K562 (cell line): Measurements from ENCODE around the gene GP1BB. TPM values are rescaled to one million over a fixed set of nuclear protein-coding genes. Genes with fewer than 3 reads are reported as not detected.
A peak's percentile ranks its signal among the peaks of the same experiment; 100 is the strongest.

ENCODE experiments used
- CREB1 ChIP-seq, 2 experiments: sonication (generic) in 1 of 2; formaldehyde crosslinking in 1 of 2; IDR thresholded peaks; 2 replicates each; pipeline versions ENCODE4 v1.6.1 to v1.8.0; 2012 to 2022; ENCODE audit warnings: inconsistent platforms in 1 of 2, mild to moderate bottlenecking in 1 of 2, missing genetic modification reagents in 1 of 2, moderate library complexity in 1 of 2
- DDX20 ChIP-seq: fragments of 450-650 bp; IDR thresholded peaks from 2 replicates; pipeline ENCODE4 v1.6.1; 2016; ENCODE audit warnings: missing genetic modification characterization, low read depth, mild to moderate bottlenecking, missing compliant biosample characterization, moderate library complexity
- DPF2 ChIP-seq: fragments of 450-650 bp; IDR thresholded peaks from 2 replicates; pipeline ENCODE4 v1.6.1; 2016
- EP300 ChIP-seq: IDR thresholded peaks from 2 replicates; pipeline ENCODE4 v1.6.1; 2012; ENCODE audit warnings: low read length, improper control_type of control experiment
- ESRRB ChIP-seq: fragments of 250-450 bp; sonication (Bioruptor Pico); IDR thresholded peaks from 2 replicates; pipeline ENCODE4 v1.5.0; 2020; ENCODE audit warnings: mild to moderate bottlenecking, moderate library complexity, borderline replicate concordance
- MTA1 ChIP-seq: fragments of 450-650 bp; IDR thresholded peaks from 2 replicates; pipeline ENCODE4 v1.6.1; 2017; ENCODE audit warnings: borderline replicate concordance
- NEUROD1 ChIP-seq: fragments of 150-350 bp; IDR thresholded peaks from 2 replicates; pipeline ENCODE4 v1.6.1; 2014; ENCODE audit warnings: borderline replicate concordance, low read length, low read depth; ENCODE audit not compliant: partially characterized antibody
- RBM34 ChIP-seq: fragments of 200-400 bp; formaldehyde crosslinking; IDR thresholded peaks from 2 replicates; pipeline ENCODE4 v1.6.1; 2018; ENCODE audit warnings: low read length, borderline replicate concordance; ENCODE audit not compliant: insufficient read depth
- RFX5 ChIP-seq: IDR thresholded peaks from 2 replicates; pipeline ENCODE4 v1.6.1; 2011; ENCODE audit warnings: low read depth, mild to moderate bottlenecking, improper control_type of control experiment, low read length
- TAF15 ChIP-seq: fragments of 200-400 bp; formaldehyde crosslinking; IDR thresholded peaks from 2 replicates; pipeline ENCODE4 v1.6.1; 2017; ENCODE audit warnings: mild to moderate bottlenecking, low read depth, low read length, moderate library complexity
- polyA plus RNA-seq, 8 experiments: library from polyadenylated mRNA; depleted of rRNA in 4 of 8; stranded (reverse) in 5 of 8; unstranded in 3 of 8; fragments of >200 nt; fragmentation: Nextera tagmentation in 2 of 8; fragmentation: Illumina TruSeq in 1 of 8; extraction: Ambion mirVana in 2 of 8; extraction: Trizol in 1 of 8; gene quantifications; 2 replicates each; pipeline versions ENCODE4 v1.2.1 to v1.2.3, GENCODE V29; 2011 to 2014; ENCODE audit warnings: inconsistent platforms in 1 of 8, missing spikeins in 1 of 8
- total RNA-seq, 7 experiments: library from RNA; depleted of rRNA in 6 of 7; stranded (reverse); fragments of >200 nt in 6 of 7; fragmentation: Illumina TruSeq in 2 of 7; extraction: Trizol in 2 of 7; gene quantifications; 2 replicates each; pipeline versions ENCODE4 v1.2.1 to v1.2.3, GENCODE V29; 2011 to 2021; ENCODE audit warnings: low replicate concordance in 1 of 7
- TF ChIP-seq, protein P1 (sequence below), 2 experiments: fragments of 450-650 bp; formaldehyde crosslinking in 1 of 2; IDR thresholded peaks; 2 replicates each; pipeline versions ENCODE4 v1.4.0 to v1.6.1; 2014 to 2020; ENCODE audit warnings: mild to moderate bottlenecking in 2 of 2, borderline replicate concordance in 1 of 2, low read depth in 1 of 2
- TF ChIP-seq, protein P2 (sequence below), 2 experiments: fragments of 450-650 bp; IDR thresholded peaks; 2 replicates each; pipeline ENCODE4 v1.6.1; 2018; ENCODE audit warnings: mild to moderate bottlenecking in 2 of 2, low read depth in 1 of 2; ENCODE audit not compliant: partially characterized antibody in 2 of 2
- TF ChIP-seq, protein P3 (sequence below): fragments of 450-650 bp; IDR thresholded peaks from 2 replicates; pipeline ENCODE4 v1.6.1; 2017; ENCODE audit warnings: mild to moderate bottlenecking, moderate library complexity

The GP1BB gene
- total and polyA plus RNA-seq, 9 of the 15 experiments (the other 6 are each of a cell fraction or from before 2014, with no cell fraction given): 0.69 to 162 (median 2.8) TPM

DNA sequence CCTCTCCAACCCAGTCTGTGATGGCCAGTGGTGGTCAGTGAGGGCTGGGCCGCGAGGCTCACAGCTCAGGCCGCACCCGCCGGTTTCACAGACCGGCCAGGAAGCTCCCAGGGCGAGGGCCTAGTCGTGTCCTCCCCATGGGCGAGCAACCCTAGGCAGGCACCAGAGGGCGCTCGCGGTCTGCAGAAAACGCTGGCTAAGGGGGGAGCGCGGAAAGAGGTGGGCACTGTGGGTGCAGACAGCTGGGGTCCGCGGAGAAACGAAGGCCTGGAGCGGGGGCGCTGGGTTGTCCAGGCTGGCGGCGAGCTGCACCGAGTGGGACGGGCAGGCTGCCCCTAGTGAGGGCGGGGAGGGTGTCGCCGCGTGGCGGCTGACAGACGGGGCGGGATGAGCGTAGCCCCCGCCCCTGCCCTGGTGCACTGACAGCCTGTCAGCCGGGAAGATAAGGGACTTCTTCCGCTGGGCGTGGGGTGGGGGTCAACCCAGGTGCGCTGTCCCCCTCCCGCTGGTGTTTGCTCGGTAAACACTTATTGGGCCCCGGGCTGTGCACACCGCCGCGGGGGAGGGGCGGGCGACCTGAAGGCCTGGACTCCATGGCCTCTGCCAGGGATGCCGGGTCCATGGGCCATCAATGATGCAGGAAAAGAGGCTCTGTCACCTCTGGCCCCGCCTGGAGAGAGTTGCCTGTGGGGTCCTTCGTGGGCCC, 7.5 kb downstream of the GP1BB start (continued):
- TF ChIP-seq, protein P1, sequence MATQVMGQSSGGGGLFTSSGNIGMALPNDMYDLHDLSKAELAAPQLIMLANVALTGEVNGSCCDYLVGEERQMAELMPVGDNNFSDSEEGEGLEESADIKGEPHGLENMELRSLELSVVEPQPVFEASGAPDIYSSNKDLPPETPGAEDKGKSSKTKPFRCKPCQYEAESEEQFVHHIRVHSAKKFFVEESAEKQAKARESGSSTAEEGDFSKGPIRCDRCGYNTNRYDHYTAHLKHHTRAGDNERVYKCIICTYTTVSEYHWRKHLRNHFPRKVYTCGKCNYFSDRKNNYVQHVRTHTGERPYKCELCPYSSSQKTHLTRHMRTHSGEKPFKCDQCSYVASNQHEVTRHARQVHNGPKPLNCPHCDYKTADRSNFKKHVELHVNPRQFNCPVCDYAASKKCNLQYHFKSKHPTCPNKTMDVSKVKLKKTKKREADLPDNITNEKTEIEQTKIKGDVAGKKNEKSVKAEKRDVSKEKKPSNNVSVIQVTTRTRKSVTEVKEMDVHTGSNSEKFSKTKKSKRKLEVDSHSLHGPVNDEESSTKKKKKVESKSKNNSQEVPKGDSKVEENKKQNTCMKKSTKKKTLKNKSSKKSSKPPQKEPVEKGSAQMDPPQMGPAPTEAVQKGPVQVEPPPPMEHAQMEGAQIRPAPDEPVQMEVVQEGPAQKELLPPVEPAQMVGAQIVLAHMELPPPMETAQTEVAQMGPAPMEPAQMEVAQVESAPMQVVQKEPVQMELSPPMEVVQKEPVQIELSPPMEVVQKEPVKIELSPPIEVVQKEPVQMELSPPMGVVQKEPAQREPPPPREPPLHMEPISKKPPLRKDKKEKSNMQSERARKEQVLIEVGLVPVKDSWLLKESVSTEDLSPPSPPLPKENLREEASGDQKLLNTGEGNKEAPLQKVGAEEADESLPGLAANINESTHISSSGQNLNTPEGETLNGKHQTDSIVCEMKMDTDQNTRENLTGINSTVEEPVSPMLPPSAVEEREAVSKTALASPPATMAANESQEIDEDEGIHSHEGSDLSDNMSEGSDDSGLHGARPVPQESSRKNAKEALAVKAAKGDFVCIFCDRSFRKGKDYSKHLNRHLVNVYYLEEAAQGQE (IDR thresholded peaks at IDR 0.05; ENCODE audit: borderline replicate concordance): no peak
- TF ChIP-seq, protein P1 (CRISPR knock-in tag; IDR thresholded peaks at IDR 0.05; ENCODE audit: low read depth): peak; percentile 88; the same call in 1 of the 2 replicates
- TF ChIP-seq TAF15: no peak
- TF ChIP-seq DPF2: no peak
- peak; percentile 84; the same call in 1 of the 2 replicates for TF ChIP-seq MTA1
- no peak for TF ChIP-seq ESRRB (CRISPR knock-in tag)
- TF ChIP-seq NEUROD1: peak; percentile 79
- TF ChIP-seq, protein P2, sequence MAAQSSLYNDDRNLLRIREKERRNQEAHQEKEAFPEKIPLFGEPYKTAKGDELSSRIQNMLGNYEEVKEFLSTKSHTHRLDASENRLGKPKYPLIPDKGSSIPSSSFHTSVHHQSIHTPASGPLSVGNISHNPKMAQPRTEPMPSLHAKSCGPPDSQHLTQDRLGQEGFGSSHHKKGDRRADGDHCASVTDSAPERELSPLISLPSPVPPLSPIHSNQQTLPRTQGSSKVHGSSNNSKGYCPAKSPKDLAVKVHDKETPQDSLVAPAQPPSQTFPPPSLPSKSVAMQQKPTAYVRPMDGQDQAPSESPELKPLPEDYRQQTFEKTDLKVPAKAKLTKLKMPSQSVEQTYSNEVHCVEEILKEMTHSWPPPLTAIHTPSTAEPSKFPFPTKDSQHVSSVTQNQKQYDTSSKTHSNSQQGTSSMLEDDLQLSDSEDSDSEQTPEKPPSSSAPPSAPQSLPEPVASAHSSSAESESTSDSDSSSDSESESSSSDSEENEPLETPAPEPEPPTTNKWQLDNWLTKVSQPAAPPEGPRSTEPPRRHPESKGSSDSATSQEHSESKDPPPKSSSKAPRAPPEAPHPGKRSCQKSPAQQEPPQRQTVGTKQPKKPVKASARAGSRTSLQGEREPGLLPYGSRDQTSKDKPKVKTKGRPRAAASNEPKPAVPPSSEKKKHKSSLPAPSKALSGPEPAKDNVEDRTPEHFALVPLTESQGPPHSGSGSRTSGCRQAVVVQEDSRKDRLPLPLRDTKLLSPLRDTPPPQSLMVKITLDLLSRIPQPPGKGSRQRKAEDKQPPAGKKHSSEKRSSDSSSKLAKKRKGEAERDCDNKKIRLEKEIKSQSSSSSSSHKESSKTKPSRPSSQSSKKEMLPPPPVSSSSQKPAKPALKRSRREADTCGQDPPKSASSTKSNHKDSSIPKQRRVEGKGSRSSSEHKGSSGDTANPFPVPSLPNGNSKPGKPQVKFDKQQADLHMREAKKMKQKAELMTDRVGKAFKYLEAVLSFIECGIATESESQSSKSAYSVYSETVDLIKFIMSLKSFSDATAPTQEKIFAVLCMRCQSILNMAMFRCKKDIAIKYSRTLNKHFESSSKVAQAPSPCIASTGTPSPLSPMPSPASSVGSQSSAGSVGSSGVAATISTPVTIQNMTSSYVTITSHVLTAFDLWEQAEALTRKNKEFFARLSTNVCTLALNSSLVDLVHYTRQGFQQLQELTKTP (IDR thresholded peaks at IDR 0.05; ENCODE audit: low read depth in 1 of 2, partially characterized antibody in 2 of 2): peak in 1 of 2 experiments; percentile 44
- TF ChIP-seq RFX5: no peak
- peak; percentile 78 for TF ChIP-seq EP300
- TF ChIP-seq RBM34: no peak
- TF ChIP-seq CREB1 (IDR thresholded peaks at IDR 0.05): no peak
- no peak for TF ChIP-seq CREB1 (CRISPR knock-in tag; IDR thresholded peaks at IDR 0.05)
- TF ChIP-seq DDX20: no peak
- TF ChIP-seq, protein P3, sequence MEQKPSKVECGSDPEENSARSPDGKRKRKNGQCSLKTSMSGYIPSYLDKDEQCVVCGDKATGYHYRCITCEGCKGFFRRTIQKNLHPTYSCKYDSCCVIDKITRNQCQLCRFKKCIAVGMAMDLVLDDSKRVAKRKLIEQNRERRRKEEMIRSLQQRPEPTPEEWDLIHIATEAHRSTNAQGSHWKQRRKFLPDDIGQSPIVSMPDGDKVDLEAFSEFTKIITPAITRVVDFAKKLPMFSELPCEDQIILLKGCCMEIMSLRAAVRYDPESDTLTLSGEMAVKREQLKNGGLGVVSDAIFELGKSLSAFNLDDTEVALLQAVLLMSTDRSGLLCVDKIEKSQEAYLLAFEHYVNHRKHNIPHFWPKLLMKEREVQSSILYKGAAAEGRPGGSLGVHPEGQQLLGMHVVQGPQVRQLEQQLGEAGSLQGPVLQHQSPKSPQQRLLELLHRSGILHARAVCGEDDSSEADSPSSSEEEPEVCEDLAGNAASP: no peak
